ENCODE measurements around the gene MYO5B.

MYO5B gene

GRCh38 chr18:50187659-50188058, 7.3 kb downstream of the MYO5B start:
- DNase-seq, result no peak

GRCh38 chr18:50186385-50186784, 8.6 kb downstream of the MYO5B start:
- DNase-seq, result no peak

- no peak for DNase-seq
These were observed 11.4 kb downstream of the MYO5B start for GRCh38 chr18:50183556-50183955.

- no peak for DNase-seq
These were observed 12.4 kb downstream of the MYO5B start for GRCh38 chr18:50182511-50182910.

- no peak for DNase-seq
These were observed 13.4 kb downstream of the MYO5B start for GRCh38 chr18:50181590-50181989.

GRCh38 chr18:50179465-50179864, 15.5 kb downstream of the MYO5B start:
- no peak for DNase-seq

GRCh38 chr18:50177294-50177992, 17.5 kb downstream of the MYO5B start:
- DNase-seq, result no peak

GRCh38 chr18:50172367-50172766, 22.6 kb downstream of the MYO5B start:
- DNase-seq, result no peak

GRCh38 chr18:50171406-50171805, 23.5 kb downstream of the MYO5B start:
- DNase-seq, result no peak

GRCh38 chr18:50170004-50170403, 24.9 kb downstream of the MYO5B start:
- no peak for DNase-seq

GRCh38 chr18:50169149-50169548, 25.8 kb downstream of the MYO5B start:
- no peak for DNase-seq

- DNase-seq, result no peak
These were observed 27.0 kb downstream of the MYO5B start for GRCh38 chr18:50167966-50168365.

- no peak for DNase-seq
These were observed 28.0 kb downstream of the MYO5B start for GRCh38 chr18:50166901-50167300.

- no peak for DNase-seq
These were observed 31.4 kb downstream of the MYO5B start for GRCh38 chr18:50163505-50163904.

GRCh38 chr18:50162486-50163304, 32.3 kb downstream of the MYO5B start:
- DNase-seq, result no peak

GRCh38 chr18:50161597-50162205, 33.2 kb downstream of the MYO5B start:
- no peak for DNase-seq

- no peak for DNase-seq
These were observed 35.3 kb downstream of the MYO5B start for GRCh38 chr18:50159654-50160046.

- DNase-seq, result no peak
These were observed 35.9 kb downstream of the MYO5B start for GRCh38 chr18:50158866-50159653.

GRCh38 chr18:50155406-50155805, 39.5 kb downstream of the MYO5B start:
- no peak for DNase-seq

- DNase-seq, result no peak
These were observed 40.5 kb downstream of the MYO5B start for GRCh38 chr18:50154420-50154819.

GRCh38 chr18:50152900-50153299, 42.0 kb downstream of the MYO5B start:
- DNase-seq, result no peak

- DNase-seq, result peak; percentile 36
These were observed 43.0 kb downstream of the MYO5B start for GRCh38 chr18:50151926-50152325.

- DNase-seq, result no peak
These were observed 50.4 kb downstream of the MYO5B start for GRCh38 chr18:50144540-50144939.

All from OCI-M1 (cell line).